Erythroblast (primary cell): ENCODE measurements around the gene PLEKHA4.
"Not testable (repeated sequence)": the region's sequence is repeated elsewhere in the genome, so short reads cannot be mapped to it uniquely, and the experiment has no call there.

Experiments used
- DNase-seq, 2 experiments: peaks; one replicate each; lab custom pipeline; 2025; lab: John Stamatoyannopoulos, UW
- GATA1 ChIP-seq: IDR thresholded peaks from 2 replicates; pipeline ENCODE4 v1.6.1; 2011; ENCODE audit warnings: low read depth, mild to moderate bottlenecking, control low read depth, low read length, moderate library complexity
- POLR2A ChIP-seq: IDR thresholded peaks from 2 replicates; pipeline ENCODE4 v1.6.1; 2011; ENCODE audit warnings: mild to moderate bottlenecking, low read length

PLEKHA4 gene, protein sequence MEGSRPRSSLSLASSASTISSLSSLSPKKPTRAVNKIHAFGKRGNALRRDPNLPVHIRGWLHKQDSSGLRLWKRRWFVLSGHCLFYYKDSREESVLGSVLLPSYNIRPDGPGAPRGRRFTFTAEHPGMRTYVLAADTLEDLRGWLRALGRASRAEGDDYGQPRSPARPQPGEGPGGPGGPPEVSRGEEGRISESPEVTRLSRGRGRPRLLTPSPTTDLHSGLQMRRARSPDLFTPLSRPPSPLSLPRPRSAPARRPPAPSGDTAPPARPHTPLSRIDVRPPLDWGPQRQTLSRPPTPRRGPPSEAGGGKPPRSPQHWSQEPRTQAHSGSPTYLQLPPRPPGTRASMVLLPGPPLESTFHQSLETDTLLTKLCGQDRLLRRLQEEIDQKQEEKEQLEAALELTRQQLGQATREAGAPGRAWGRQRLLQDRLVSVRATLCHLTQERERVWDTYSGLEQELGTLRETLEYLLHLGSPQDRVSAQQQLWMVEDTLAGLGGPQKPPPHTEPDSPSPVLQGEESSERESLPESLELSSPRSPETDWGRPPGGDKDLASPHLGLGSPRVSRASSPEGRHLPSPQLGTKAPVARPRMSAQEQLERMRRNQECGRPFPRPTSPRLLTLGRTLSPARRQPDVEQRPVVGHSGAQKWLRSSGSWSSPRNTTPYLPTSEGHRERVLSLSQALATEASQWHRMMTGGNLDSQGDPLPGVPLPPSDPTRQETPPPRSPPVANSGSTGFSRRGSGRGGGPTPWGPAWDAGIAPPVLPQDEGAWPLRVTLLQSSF

DNA sequence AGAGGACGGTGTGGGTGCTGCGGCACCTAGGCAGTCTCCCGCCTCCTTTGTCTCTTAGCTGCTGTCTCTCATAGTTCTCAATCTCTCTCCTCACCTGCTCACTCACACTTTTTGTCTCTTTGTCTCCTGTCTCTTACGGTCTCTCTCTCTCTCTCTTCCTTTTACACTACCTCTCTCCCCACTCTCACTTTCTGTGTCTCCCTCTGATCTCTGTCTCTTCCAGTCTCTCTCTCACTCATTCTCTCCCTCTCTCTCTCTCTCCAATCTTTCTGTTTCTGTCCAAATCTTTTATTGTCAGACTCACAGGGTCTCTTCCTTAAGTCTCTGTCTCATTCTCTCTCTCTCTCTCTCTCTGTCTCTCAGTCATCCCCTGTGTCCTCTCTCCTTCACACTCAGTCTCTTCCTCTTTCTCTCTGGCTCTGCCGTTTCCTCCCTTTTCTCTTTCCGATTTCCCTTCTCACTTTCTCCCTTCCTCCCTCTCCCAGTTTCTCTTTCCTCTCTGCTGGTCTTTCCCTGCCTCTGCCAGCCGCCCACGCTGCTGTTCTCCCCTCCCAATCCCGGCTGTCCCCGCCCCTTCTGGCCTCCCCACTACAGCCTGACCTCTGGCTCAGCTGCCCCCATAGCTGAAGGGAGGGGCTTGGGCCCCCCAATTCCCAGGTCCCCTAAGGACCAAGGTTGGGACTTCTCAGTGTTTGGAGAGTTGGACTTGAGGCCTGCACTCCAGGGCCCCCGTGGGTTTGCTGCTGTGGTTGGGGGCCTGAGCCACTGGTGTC is at the start of gene PLEKHA4:
TSS of gene PLEKHA4 (minus strand) at position 504 of the 773 bp plus-strand sequence. CDS start 997 bp downstream, outside the sequence.
- TF ChIP-seq POLR2A (no peak), GATA1 (no peak)
- no peak for DNase-seq

DNA sequence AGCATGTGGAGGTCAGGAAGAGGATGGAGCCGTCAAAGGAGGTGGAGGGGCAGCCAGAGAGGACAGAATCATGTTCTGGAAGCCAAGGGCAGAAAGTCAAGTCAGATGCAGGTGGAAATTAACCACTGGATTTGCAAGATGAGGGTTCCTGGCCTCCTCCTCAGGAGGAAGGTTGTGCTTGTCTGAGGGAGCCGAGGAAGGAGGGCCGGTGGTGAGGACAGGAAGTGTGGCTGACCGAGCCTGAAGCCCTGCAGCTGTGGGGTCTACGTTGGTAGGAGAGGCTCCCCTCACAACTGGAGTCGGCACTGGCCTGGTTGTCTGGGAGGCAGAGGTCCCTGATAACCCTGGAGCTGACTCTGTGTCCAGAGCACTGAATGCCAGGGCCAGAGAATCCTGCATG is 49.7 kb upstream of the PLEKHA4 start:
- DNase-seq, result no peak

DNA sequence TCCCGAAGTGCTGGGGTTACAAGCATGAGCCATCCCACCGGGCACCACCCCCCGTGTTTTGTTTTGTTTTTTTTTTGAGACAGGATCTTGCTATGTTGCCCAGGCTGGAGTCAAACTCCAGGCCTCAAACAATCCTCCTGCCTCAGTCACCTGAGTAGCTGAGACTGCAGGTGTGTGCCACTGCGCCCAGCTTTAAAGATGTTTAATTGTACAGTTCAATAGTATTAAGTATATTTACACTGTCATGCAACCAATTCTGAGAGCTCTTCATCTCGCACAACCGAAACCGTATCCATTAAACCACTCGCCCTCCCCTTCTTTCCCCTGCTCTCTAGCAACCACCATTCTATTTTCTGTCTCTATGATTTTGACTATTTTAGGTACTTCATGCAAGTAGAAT is 47.3 kb upstream of the PLEKHA4 start:
- no peak for TF ChIP-seq POLR2A
- no peak for TF ChIP-seq GATA1
- DNase-seq, result no peak

More for the DNA sequence above, 49.7 kb upstream of the PLEKHA4 start:
- TF ChIP-seq GATA1, result no peak
- TF ChIP-seq POLR2A, result no peak

DNA sequence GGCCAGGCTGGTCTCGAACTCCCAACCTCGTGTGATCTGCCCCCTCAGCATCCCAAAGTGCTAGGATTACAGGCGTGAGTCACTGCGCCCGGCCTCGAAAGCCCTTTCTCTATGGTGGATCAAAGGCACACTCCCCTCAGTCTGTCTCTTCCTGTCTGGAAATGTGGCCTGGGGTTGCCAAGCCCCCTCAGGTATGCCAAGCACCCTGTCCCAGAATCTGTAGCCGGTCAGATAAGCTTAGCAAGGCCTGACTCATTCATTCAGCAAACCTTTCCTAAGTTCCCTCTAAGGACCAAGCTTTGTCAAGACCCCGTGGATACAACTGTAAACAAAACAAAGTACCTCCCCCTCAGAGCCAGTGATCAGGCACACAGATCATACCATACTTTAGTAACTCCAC is 45.8 kb upstream of the PLEKHA4 start:
- no peak for DNase-seq
- TF ChIP-seq POLR2A (no peak), GATA1 (no peak)

DNA sequence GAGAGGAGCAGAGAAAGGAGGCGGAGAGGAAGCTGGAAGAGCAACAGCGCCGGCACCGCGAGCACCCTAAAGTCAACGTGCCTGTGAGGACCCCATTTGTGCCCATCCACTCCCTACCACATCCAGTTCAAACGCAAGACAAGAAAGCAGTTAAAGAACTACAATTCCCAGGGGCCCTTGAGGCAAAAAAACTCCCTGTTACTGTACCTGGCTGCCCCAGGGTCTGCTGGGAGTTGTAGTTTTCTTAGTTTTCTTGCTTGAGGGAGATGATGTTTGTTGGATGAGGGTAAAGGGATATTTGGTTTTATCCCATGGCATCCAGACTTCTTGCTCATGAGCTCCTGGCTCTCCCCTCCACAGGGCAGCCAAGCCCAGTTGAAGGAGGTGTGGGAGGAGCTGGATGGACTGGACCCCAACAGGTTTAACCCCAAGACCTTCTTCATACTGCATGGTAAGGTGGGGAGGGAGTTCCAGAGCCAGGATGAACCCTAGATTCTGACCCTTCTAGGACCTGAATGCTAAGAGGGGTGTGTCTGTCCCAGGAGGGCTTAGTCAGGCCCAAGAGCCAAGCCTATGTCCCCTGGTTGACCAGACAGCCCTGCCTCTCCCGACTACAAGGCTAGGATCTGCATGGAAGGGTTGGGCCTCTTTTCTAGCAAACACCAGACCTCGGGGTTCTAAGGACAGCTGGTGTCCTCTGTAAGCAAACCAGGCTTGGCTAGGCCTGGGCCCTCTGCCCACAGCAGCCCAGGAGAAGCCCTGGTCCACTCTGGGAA is 44.9 kb upstream of the PLEKHA4 start:
- TF ChIP-seq POLR2A (no peak), GATA1 (no peak)
- peak in 1 of 2 experiments; percentile 60 for DNase-seq

DNA sequence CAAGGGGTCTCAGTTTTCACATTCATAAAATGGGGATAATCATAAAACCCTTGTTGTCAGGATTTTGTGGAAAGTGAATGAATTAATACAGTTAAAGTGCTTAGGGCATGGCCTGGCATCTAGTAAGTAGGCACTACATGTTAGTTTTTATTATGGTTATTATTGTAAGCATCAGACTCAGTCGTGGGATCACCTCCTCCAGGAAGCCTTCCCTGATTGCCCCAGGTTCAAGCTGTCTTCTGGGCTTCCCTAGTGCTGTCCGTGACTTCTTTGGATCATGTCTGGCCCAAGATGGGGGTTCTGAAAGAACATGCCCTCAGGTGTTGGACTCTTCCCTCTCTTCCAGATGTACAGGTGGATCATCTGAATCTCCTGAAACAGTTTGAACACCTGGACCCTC is 42.4 kb upstream of the PLEKHA4 start:
- DNase-seq, result no peak
- TF ChIP-seq POLR2A, result no peak
- TF ChIP-seq GATA1, result no peak

DNA sequence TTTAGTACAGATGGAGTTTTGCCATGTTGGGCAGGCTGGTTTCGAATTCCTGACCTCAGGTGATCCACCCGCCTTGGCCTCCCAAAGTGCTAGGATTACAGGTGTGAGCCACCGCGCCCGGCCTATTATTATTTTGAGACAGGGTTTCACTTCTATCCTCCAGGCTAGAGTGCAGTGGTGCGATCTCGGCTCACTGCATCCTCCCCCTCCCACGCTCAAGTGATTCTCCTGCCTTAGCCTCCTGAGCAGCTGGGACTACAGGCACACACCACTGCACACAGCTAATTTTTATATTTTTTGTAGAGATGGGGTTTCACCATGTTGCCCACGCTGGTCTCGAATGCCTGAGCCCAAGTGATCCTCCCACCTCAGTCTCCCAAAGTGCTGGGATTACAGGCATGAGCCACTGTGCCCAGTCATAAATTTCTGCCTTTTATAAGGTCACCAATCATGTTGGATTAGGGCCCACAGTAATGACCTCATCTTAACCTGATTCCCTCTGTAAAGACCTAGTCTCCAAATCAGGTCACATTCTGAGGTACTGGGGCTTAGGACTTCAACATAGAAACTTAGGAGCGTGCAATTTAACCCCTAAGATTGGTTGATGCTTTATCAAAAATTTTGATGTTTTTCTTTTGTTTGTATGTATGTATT is 41.1 kb upstream of the PLEKHA4 start:
- not testable (repeated sequence) for DNase-seq

DNA sequence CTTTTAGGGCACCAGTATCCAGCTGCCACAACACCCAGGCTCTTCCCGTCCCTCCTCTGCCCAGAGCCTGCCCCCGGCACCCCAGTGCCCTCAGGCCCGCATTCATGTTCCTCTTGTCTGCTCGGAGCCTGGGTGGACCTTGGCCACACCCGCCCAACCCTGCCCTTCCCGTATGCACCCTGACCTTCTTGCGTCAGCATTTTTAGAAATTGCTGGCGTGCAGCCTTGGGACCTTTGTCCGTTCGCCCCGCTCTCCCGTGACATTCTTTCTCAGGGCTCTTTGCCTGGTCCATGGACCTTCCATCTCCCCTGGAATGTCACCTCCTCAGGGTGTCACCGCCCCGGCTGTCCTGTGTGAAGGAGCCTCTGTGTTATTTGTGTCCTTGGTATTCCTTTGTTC is 39.3 kb upstream of the PLEKHA4 start:
- TF ChIP-seq GATA1 (no peak), POLR2A (no peak)
- no peak for DNase-seq

DNA sequence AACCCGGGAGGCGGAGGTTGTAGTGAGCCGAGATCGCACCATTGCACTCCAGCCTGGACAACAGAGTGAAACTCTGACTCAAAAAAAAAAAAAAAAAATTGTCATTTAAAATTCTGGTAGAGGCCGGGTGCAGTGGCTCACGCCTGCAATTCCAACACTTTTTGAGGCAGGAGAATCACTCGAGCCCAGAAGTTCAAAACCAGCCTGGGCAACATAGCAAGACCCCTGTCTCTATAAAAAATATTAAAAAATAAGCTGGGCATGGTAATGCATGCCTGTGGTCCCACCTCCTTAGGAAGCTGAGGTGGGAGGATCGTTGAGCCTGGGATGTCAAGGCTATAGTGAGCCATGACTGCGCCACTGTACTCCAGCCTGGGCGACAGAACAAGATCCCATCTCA is 37.9 kb upstream of the PLEKHA4 start:
- no peak for DNase-seq
- TF ChIP-seq POLR2A (no peak), GATA1 (no peak)

DNA sequence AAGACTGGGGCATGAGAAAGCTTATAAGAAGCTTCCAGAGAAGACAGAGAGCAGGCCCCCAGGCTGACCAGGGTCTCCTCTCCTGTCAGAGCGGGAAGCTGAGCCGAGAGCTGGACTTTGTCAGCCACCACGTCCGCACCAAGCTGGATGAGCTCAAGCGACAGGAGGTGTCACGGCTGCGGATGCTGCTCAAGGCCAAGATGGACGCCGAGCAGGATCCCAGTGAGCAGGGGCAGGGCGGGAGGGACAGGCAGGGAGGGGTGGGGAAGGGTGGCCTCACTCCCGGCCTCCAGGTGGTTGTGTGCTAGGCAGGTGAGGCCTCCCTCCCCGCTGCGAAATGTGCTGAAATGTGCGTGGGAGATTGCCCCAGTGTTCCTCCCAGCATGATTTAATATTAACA is 37.2 kb upstream of the PLEKHA4 start:
- no peak for DNase-seq
- TF ChIP-seq POLR2A, result no peak
- no peak for TF ChIP-seq GATA1

DNA sequence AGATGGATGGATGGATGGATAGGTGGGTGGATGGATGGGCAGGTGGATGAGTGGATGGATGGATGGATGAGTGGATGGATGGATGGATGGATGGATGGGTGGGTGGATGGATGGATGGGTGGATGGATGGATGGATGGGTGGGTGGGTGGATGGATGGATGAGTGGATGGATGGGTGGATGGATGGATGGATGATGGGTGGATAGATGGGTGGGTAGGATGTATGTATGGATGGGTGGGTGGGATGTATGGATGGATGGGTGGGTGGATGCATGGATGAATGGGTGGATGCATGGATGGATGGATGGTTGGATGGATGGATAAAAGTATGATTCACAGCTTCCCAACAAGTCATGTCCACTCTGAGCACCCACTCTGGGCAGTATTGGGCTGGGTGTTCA is 35.4 kb upstream of the PLEKHA4 start:
- not testable (repeated sequence) for DNase-seq

DNA sequence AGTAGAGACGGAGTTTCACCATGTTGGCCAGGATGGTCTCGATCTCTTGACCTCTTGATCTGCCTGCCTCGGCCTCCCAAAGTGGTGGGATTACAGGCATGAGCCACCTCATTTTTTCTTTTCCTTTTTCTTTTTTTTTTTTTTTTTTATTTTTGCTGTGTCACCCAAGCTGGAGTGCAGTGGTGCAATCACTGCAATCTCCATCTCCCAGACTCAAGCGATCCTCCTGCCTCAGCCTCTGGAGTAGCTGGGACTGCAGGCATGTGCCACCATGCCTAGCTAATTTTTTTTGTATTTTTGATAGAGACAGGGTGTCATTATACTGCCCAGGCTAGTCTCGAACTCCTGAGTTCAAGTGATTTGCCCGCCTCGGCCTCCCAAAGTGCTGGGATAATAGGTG is 33.9 kb upstream of the PLEKHA4 start:
- peak; percentile 64 to 66 for DNase-seq
